Glomerular endothelial cell (primary cell): ENCODE measurements around the gene LRRC34. TPM values are rescaled to one million over a fixed set of nuclear protein-coding genes. Genes with fewer than 3 reads are reported as not detected.

Experiments used
- DNase-seq: peaks from one replicate; pipeline ENCODE4 v3.0.0-alpha.2; 2011; ENCODE audit warnings: low read depth, low spot score; ENCODE audit errors: extremely low read depth
- total RNA-seq: library from RNA; depleted of rRNA; stranded (reverse); fragments of >200 nt; gene quantifications from 2 replicates; pipeline ENCODE4 v1.2.3, GENCODE V29; 2015

The LRRC34 gene
- total RNA-seq, 1 donor from 2014 or later = 2.6 TPM

GRCh38 chr3:169769287-169770181, 43.2 kb downstream of the LRRC34 start, which contains the start of gene ACTRT3:
ACTRT3 (minus strand) TSS chr3:169769561; CDS start chr3:169769520, 41 bp downstream.
- no peak for DNase-seq

- peak; percentile 45 for DNase-seq
These were observed 47.7 kb downstream of the LRRC34 start, which contains the start of gene TERC for GRCh38 chr3:169764882-169765612. TERC (minus strand) TSS chr3:169765060.

GRCh38 chr3:169764312-169764881, 48.3 kb downstream of the LRRC34 start:
- DNase-seq = no peak

DNA sequence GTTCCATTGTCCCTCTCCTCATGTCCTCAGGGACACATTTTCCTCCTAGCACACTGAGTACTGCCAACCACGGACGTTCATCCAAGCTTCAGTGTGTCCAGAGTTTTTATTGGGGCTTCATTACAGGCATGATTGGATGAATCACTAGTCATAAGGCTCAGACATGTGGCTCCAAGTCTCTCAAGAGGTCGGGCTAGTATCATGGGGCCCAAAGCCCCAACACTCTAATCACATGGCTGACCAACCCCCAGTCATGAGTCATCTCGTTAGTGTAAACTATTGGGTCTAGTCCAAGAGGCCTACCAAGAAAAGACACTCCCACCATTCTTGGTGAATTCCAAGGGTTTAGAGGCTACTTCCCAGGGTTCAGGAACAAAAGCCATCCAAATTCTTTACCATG, 52.2 kb downstream of the LRRC34 start:
- no peak for DNase-seq

DNA sequence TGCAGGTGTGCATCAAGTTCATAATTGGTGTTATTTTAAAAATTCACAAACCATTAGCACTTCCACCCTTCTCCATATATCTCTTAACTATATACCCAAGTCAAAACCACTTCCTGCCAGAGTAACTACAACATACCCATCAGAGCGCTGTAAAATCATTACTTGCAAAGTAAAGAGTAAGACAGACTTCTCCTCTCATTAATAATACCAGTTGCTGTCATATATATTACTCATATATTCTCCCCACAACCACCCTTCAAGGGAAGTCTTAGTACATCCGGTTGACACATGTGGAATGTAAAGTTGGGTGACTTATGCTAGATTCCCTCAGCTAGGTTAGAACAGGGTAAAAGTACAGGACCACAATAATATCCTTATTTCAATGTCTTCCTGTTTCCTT, 53.4 kb downstream of the LRRC34 start:
- DNase-seq = no peak

GRCh38 chr3:169758359-169758994, 54.2 kb downstream of the LRRC34 start:
- no peak for DNase-seq

DNA sequence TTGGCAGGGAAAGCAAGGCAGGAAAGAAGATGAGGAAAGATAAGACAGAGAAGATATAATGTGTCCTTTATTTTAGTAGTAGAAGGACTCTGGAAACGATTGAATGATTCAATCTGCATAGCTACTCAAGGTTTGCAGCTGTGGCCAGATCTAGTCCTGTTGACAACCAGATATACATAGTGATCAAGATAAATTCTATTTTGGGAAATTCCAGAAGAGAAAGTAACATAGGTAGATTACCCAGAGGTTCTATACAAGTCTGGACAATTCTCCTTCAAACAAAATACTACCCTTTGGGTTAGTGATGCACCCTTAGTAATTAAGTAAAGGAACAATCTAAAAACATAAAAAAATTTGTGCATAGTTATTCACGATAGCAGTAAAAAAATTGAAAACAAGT, 57.2 kb downstream of the LRRC34 start:
- no peak for DNase-seq

- DNase-seq = no peak
These were observed 58.0 kb downstream of the LRRC34 start for GRCh38 chr3:169754711-169755110.

DNA sequence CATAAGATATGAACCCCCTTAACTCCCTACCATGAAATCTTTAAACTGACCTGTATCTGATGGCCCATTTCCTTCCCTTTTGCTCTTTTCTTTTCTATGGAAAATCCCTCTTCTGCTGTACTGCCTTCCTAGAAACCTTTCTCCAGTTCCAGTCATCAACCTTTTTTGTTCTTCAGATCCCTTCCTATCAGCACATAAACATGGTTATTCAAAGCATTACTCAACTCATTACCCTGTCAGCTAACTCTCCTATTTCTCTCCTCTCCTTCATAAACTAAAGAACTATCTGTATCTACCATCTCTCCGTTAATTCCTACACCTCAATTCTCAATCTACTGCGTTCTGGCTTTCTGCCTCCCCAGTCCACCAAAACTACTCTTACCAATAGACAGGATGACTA, 60.8 kb downstream of the LRRC34 start:
- no peak for DNase-seq

DNA sequence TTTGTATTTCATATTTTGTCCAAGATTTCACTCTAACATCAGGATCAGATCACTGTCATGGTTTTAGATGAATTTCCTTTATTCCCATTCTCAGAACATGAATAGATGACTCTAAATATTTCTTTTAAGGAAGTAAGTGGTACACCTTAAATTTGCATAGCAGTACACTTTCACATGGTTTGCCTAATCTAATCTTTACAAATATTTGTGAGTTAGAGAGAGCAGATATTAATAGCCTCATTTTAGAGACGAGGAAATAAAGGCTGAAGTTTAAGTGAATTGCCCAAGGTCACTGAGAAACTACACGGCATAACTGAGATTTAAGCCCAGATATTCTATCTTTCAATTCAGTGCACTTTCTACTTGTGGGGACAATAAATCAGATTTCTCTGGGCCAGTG, 62.0 kb downstream of the LRRC34 start:
- DNase-seq = no peak

DNA sequence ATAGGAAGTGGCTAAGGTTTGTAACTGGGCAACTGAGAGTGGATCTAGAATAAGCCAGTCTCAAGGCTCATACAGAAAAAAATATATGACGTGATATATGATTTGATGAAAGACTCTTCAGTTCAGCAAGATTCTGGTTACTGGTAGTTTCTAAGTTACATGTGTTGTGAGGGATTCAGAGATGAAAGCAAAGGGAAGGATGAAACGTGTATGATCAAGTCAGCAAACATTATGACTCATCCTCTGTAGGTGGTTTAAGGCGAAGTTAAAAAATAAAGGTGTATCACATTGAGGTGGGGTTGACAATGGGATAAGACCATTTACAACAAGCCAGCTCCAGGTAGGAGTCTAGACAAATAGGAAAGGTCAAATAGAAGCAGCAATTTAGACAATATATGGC, 64.0 kb downstream of the LRRC34 start:
- no peak for DNase-seq

DNA sequence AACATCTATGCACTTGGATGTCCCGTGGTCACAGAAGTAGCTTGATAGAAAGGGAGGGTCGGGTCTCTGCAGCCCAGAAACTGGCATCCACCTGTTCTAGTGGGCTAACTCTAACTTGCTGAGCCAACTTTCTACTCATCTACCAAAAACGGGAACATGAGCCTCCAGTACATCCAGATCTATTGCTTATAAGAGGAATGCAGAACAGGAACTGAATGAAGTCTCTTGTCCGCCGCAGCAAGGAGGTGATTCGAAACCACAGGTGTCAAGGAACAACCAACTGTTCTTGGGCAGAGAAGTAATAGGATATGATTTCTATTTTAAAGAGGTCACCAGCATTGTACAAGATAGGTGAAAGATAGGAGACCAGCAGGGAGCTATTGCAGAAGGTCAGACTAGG, 65.8 kb downstream of the LRRC34 start:
- DNase-seq = no peak

DNA sequence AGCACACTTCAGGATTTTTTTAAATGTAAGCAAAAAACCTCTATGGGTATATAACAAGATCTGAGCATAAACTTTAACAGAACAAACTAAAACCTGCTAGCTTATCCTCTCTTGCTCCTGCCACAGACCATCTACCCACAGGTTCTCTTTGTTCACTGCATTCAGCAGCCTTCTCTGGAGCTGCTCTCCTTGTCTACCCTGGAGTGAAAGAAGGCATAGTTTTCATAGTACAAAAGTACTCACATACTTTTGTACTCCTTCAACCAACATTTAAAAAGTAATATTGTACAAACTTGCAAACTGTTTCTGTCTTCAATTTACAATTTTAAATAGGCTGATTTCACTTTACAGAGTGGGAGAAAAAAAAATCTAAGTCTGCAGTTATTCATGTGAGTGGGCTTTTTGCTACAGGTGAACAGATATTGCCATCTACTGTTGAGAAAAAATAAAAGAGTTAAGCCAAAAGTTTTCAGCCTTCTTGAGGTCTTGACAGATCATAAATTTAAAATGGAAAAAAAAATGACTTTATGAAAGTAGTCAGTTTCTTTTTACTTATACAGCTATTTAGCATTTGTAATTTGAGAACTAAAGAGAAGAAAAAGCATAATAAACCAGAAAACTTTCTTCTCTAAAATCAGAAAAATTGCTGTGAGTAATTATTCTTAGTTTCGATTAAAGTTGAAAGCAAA, 68.2 kb downstream of the LRRC34 start:
- no peak for DNase-seq

Other genes starting within 250 kb of the LRRC34 start
- gene MECOM, start 149.2 kb downstream of the LRRC34 start, total RNA-seq = 43.7 and 71.5 TPM in 2 replicates
- 38.5 and 69.2 TPM in 2 replicates for gene TERC, start 47.8 kb downstream of the LRRC34 start, total RNA-seq
- 2.8 and 3.4 TPM in 2 replicates for gene ACTRT3, start 43.3 kb downstream of the LRRC34 start, total RNA-seq
- gene MYNN, start 39.5 kb downstream of the LRRC34 start, total RNA-seq = 8.6 and 11.2 TPM in 2 replicates
- gene LRRIQ4, start within 50 bp of the LRRC34 start, total RNA-seq = not detected in 2 replicates
- not detected in 2 replicates for gene LRRC31, start 57.0 kb upstream of the LRRC34 start, total RNA-seq
- not detected in 2 replicates for gene SAMD7, start 98.7 kb upstream of the LRRC34 start, total RNA-seq
- gene SEC62, start 153.9 kb upstream of the LRRC34 start, total RNA-seq = 29.7 and 36.6 TPM in 2 replicates
- gene GPR160, start 225.1 kb upstream of the LRRC34 start, total RNA-seq = 6.9 and 7.9 TPM in 2 replicates